Stimulated activated naive CD8-positive, alpha-beta T cell treated with anti-CD3 and anti-CD28 coated beads, Interleukin-15, Interleukin-2, amounts not matched to agents 100 U/mL and 50 U/mL, for 24 hours (primary cell): ENCODE measurements around the gene SNX33.

ENCODE experiments used
- ATAC-seq: fragments of 150-1000 bp; cut with Tn5 transposase; one replicate; pipeline ENCODE4 v1.10.0; 2021
- DNase-seq: peaks from one replicate; pipeline ENCODE4 v3.0.0; 2021

Gene SNX33

GRCh38 chr15:75641179-75641503 lies 6.6 kb upstream of the SNX33 start:
- DNase-seq = no peak
- no peak for ATAC-seq

GRCh38 chr15:75641603-75642002 lies 6.1 kb upstream of the SNX33 start:
- ATAC-seq (no peak), DNase-seq (no peak)

GRCh38 chr15:75644376-75644775 lies 3.3 kb upstream of the SNX33 start:
- ATAC-seq = no peak
- no peak for DNase-seq

GRCh38 chr15:75646112-75646943 lies 1.4 kb upstream of the SNX33 start:
- DNase-seq = no peak
- ATAC-seq = no peak

GRCh38 chr15:75646944-75647364 lies 758 bp upstream of the SNX33 start:
- ATAC-seq (peak; percentile 2), DNase-seq (no peak)

- DNase-seq (peak; percentile 20), ATAC-seq (no peak)
Observed at GRCh38 chr15:75648156-75649000, 666 bp downstream of the SNX33 start.

GRCh38 chr15:75649045-75649761 lies 1.5 kb downstream of the SNX33 start:
- ATAC-seq = no peak
- DNase-seq = no peak

GRCh38 chr15:75649848-75650247 lies 2.1 kb downstream of the SNX33 start:
- ATAC-seq (no peak), DNase-seq (no peak)

GRCh38 chr15:75650908-75651809 lies 3.4 kb downstream of the SNX33 start:
- no peak for ATAC-seq
- DNase-seq = no peak

GRCh38 chr15:75651810-75652543 lies 4.3 kb downstream of the SNX33 start:
- ATAC-seq (no peak), DNase-seq (no peak)

GRCh38 chr15:75653347-75653913 lies 5.7 kb downstream of the SNX33 start:
- ATAC-seq = no peak

GRCh38 chr15:75654201-75654907 lies 6.6 kb downstream of the SNX33 start:
- DNase-seq (no peak), ATAC-seq (no peak)

More at GRCh38 chr15:75653347-75653913, 5.7 kb downstream of the SNX33 start:
- DNase-seq = no peak

- DNase-seq = no peak
- ATAC-seq = no peak
Observed at GRCh38 chr15:75655931-75656330, 8.2 kb downstream of the SNX33 start.

- ATAC-seq (no peak), DNase-seq (no peak)
Observed at GRCh38 chr15:75656331-75656730, 8.6 kb downstream of the SNX33 start.

- ATAC-seq (no peak), DNase-seq (no peak)
Observed at GRCh38 chr15:75656813-75657212, 9.1 kb downstream of the SNX33 start.

GRCh38 chr15:75659141-75659771 lies 11.5 kb downstream of the SNX33 start:
- DNase-seq (no peak), ATAC-seq (no peak)

- DNase-seq = no peak
- ATAC-seq = no peak
Observed at GRCh38 chr15:75659928-75660645, 12.4 kb downstream of the SNX33 start.

GRCh38 chr15:75661100-75661755 lies 13.5 kb downstream of the SNX33 start:
- ATAC-seq (no peak), DNase-seq (no peak)
